H9 (cell line): ENCODE measurements around the gene SLC9A9. TPM values are rescaled to one million over a fixed set of nuclear protein-coding genes. Genes with fewer than 3 reads are reported as not detected.

Source experiments
- DNase-seq: peaks from one replicate; pipeline ENCODE4 v3.0.0-alpha.2; 2017
- H2AFZ ChIP-seq: one replicate; pipeline ENCODE4 v1.6.1; 2013; ENCODE audit warnings: mild to moderate bottlenecking, low read length, control low read depth, moderate library complexity
- H2AK5ac ChIP-seq: 2 replicates; pipeline ENCODE4 v1.6.1; 2013; ENCODE audit warnings: low read length, control low read depth, mixed read lengths; ENCODE audit not compliant: insufficient read length
- H2BK120ac ChIP-seq: one replicate; pipeline ENCODE4 v1.6.1; 2013; ENCODE audit warnings: low read depth, mild to moderate bottlenecking, low read length, control low read depth, inconsistent platforms; ENCODE audit not compliant: poor library complexity, severe bottlenecking
- H2BK12ac ChIP-seq: 2 replicates; pipeline ENCODE4 v1.6.1; 2013; ENCODE audit warnings: low read length, control low read depth, mixed read lengths, low read depth; ENCODE audit not compliant: insufficient read length
- H2BK15ac ChIP-seq: 2 replicates; pipeline ENCODE4 v1.6.1; 2013; ENCODE audit warnings: low read depth, low read length, control low read depth
- H2BK20ac ChIP-seq: one replicate; pipeline ENCODE4 v1.6.1; 2013; ENCODE audit warnings: low read depth, mild to moderate bottlenecking, low read length, control low read depth, inconsistent platforms; ENCODE audit not compliant: poor library complexity, severe bottlenecking
- H2BK5ac ChIP-seq: 2 replicates; pipeline ENCODE4 v1.6.1; 2013; ENCODE audit warnings: low read length, control low read depth, mixed read lengths; ENCODE audit not compliant: insufficient read length
- H3K14ac ChIP-seq: 2 replicates; pipeline ENCODE4 v1.6.1; 2013; ENCODE audit warnings: low read length, control low read depth; ENCODE audit not compliant: insufficient read depth
- H3K18ac ChIP-seq: 2 replicates; pipeline ENCODE4 v1.6.1; 2013; ENCODE audit warnings: low read depth, mild to moderate bottlenecking, mixed read lengths, low read length, control low read depth; ENCODE audit not compliant: insufficient read length
- H3K23ac ChIP-seq: 2 replicates; pipeline ENCODE4 v1.6.1; 2013; ENCODE audit warnings: low read length, control low read depth, mixed read lengths, low read depth; ENCODE audit not compliant: insufficient read length
- H3K23me2 ChIP-seq: 2 replicates; pipeline ENCODE4 v1.6.1; 2013; ENCODE audit warnings: low read depth, mild to moderate bottlenecking, mixed read lengths, low read length, control low read depth; ENCODE audit not compliant: insufficient read length, poor library complexity, severe bottlenecking
- H3K27ac ChIP-seq: 2 replicates; pipeline ENCODE4 v1.5.1; 2013; ENCODE audit warnings: low read length, control low read depth, mixed read lengths, low read depth; ENCODE audit not compliant: insufficient read length
- H3K27me3 ChIP-seq: 2 replicates; pipeline ENCODE4 v1.6.1; 2013; ENCODE audit warnings: low read length, control low read depth, inconsistent platforms; ENCODE audit not compliant: insufficient read depth
- H3K4ac ChIP-seq: 2 replicates; pipeline ENCODE4 v1.6.1; 2013; ENCODE audit warnings: low read depth, mild to moderate bottlenecking, control low read depth, inconsistent platforms, low read length, moderate library complexity
- H3K4me1 ChIP-seq: 2 replicates; pipeline ENCODE4 v1.6.1; 2013; ENCODE audit warnings: low read length, control low read depth, inconsistent platforms; ENCODE audit not compliant: insufficient read depth
- H3K4me2 ChIP-seq: 2 replicates; pipeline ENCODE4 v1.6.1; 2013; ENCODE audit warnings: low read length, control low read depth, mixed read lengths; ENCODE audit not compliant: insufficient read length, insufficient read depth
- H3K56ac ChIP-seq: 2 replicates; pipeline ENCODE4 v1.6.1; 2013; ENCODE audit warnings: low read depth, mild to moderate bottlenecking, mixed read lengths, low read length, control low read depth; ENCODE audit not compliant: insufficient read length
- H3K79me1 ChIP-seq: 2 replicates; pipeline ENCODE4 v1.6.1; 2013; ENCODE audit warnings: low read depth, mild to moderate bottlenecking, moderate library complexity, low read length, control low read depth, inconsistent platforms; ENCODE audit not compliant: insufficient read depth, poor library complexity, severe bottlenecking
- H3K79me2 ChIP-seq: 2 replicates; pipeline ENCODE4 v1.6.1; 2013; ENCODE audit warnings: low read length, control low read depth, inconsistent platforms; ENCODE audit not compliant: insufficient read depth
- H3K9ac ChIP-seq: 2 replicates; pipeline ENCODE4 v1.6.1; 2013; ENCODE audit warnings: low read length, control low read depth, mixed read lengths; ENCODE audit not compliant: insufficient read length; ENCODE audit errors: extremely low read depth
- H3K9me3 ChIP-seq: one replicate; pipeline ENCODE4 v1.6.1; 2013; ENCODE audit warnings: low read depth, low read length, inconsistent platforms; ENCODE audit not compliant: control insufficient read depth
- H3T11ph ChIP-seq: one replicate; pipeline ENCODE4 v1.6.1; 2013; ENCODE audit warnings: mild to moderate bottlenecking, low read length, control low read depth, inconsistent platforms
- H4K20me1 ChIP-seq: one replicate; pipeline ENCODE4 v1.6.1; 2013; ENCODE audit not compliant: control insufficient read depth, insufficient read length, insufficient read depth
- H4K5ac ChIP-seq: 2 replicates; pipeline ENCODE4 v1.6.1; 2013; ENCODE audit warnings: low read depth, mild to moderate bottlenecking, mixed read lengths, low read length, control low read depth; ENCODE audit not compliant: insufficient read length
- H4K8ac ChIP-seq: replicated peaks from 2 replicates; pipeline ENCODE4 v1.6.1; 2013; ENCODE audit warnings: low read length, control low read depth, mixed read lengths, low read depth; ENCODE audit not compliant: insufficient read length
- H4K91ac ChIP-seq: 2 replicates; pipeline ENCODE4 v1.6.1; 2013; ENCODE audit warnings: low read depth, mild to moderate bottlenecking, moderate library complexity, mixed read lengths, low read length, control low read depth; ENCODE audit not compliant: insufficient read length
- H3K27ac Mint-ChIP-seq, 3 experiments: 2 replicates in 2 of 3; 3 replicates in 1 of 3; pipeline ENCODE4 v1.8.0; 2020 to 2021; ENCODE audit warnings: mixed read lengths in 3 of 3, mild to moderate bottlenecking in 1 of 3, moderate library complexity in 1 of 3
- H3K27me3 Mint-ChIP-seq: 2 replicates; pipeline ENCODE4 v1.8.0; 2021; ENCODE audit warnings: low read depth, mild to moderate bottlenecking, moderate library complexity, mixed read lengths
- H3K36me3 Mint-ChIP-seq, 3 experiments: 2 replicates in 2 of 3; 3 replicates in 1 of 3; pipeline ENCODE4 v1.8.0; 2020 to 2021; ENCODE audit warnings: low read depth in 3 of 3, mixed read lengths in 3 of 3; ENCODE audit not compliant: insufficient read depth in 1 of 3
- H3K4me1 Mint-ChIP-seq, 2 experiments: 2 replicates each; pipeline ENCODE4 v1.8.0; 2020; ENCODE audit warnings: mixed read lengths in 2 of 2
- H3K4me3 Mint-ChIP-seq, 2 experiments: 2 replicates in 1 of 2; 3 replicates in 1 of 2; pipeline ENCODE4 v1.8.0; 2020 to 2021; ENCODE audit warnings: mild to moderate bottlenecking in 2 of 2, mixed read lengths in 2 of 2, moderate library complexity in 1 of 2
- H3K9me3 Mint-ChIP-seq, 2 experiments: 2 replicates in 1 of 2; 3 replicates in 1 of 2; pipeline ENCODE4 v1.8.0; 2020; ENCODE audit warnings: mild to moderate bottlenecking in 2 of 2, mixed read lengths in 2 of 2, moderate library complexity in 1 of 2
- CTCF ChIP-seq: fragments of 200-600 bp; sonication (generic); conservative IDR thresholded peaks from 3 replicates; pipeline ENCODE4 v1.8.0; 2021; ENCODE audit warnings: antibody characterized with exemption, mild to moderate bottlenecking
- WGBS: extraction: QIAGEN DNeasy Blood & Tissue Kit; methylation state at CpG from one replicate; pipeline ENCODE4 v1.1.7; 2013; ENCODE audit warnings: missing lambda C conversion rate, low lambda C conversion rate, mixed read lengths; ENCODE audit not compliant: insufficient read length; ENCODE audit errors: extremely low coverage; 5-methylcytosine and 5-hydroxymethylcytosine counted together
- total RNA-seq: library from RNA; stranded (reverse); gene quantifications from 2 replicates; pipeline ENCODE4 v1.2.1, GENCODE V29; 2021

The SLC9A9 gene
- total RNA-seq, 1 experiment from 2014 or later: 0.35 TPM

DNA sequence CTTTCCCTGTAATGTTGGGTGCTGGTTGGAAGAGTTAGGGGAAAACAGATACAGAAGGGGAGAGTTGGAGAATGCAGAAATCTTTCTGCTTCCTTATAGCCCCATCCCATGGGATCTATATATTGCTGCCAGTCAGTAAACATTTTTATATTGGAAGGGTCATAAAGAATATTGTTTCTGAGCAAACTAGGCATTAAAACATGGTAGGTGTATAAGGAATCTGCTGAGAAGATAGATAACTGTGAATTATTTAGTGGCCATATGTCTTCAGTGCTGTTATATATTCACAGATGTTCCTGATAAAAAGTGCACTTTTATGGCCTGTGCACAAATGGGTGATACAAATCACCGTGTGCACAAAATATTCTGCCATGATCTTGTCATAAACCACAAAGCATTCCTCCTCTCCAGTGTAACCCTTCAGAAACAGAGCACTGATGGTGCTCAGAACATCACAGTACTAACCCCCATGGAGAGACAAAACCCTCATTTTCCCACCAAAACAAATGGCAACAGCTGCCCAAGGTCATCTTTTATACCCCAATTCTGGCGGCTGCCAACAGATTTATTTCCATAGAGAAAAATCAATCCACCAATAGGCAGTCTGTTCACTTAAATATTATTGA is 269.3 kb downstream of the SLC9A9 start:
- H3K9me3 Mint-ChIP-seq: no peaks in the 10 kb centered on the region
- Histone ChIP-seq H3K23me2 (no peaks in the 10 kb centered on the region), H4K20me1 (no peaks in the 10 kb centered on the region), H3K14ac (no peak overlapping the region), H3K27ac (no peak overlapping the region), H3K79me2 (no peaks in the 10 kb centered on the region), H3K23ac (no peak overlapping the region), H3K4me1 (0 out of 2 replicates have a peak, but pooled peaks cover 4% of the 10 kb centered on the region), H3K27me3 (no peaks in the 10 kb centered on the region), H3K4ac (no peak overlapping the region), H2BK120ac (no peak overlapping the region), H2AFZ (no peak overlapping the region), H2BK5ac (no peak overlapping the region), H3K4me2 (no peak overlapping the region), H4K91ac (no peak overlapping the region), H3K18ac (no peak overlapping the region), H3K9me3 (no peaks in the 10 kb centered on the region), H4K8ac (no peak overlapping the region), H2BK20ac (no peak overlapping the region), H3K56ac (no peak overlapping the region), H2BK12ac (no peak overlapping the region), H2BK15ac (no peak overlapping the region), H3T11ph (no peak overlapping the region), H4K5ac (no peak overlapping the region), H2AK5ac (no peak overlapping the region), H3K9ac (no peak overlapping the region), H3K79me1 (no peaks in the 10 kb centered on the region)
- no peak overlapping the region for H3K4me3 Mint-ChIP-seq
- H3K4me1 Mint-ChIP-seq: peaks cover 6 to 9% of the 10 kb centered on the region in 2 experiments; a peak in 3 of 4 replicates
- TF ChIP-seq CTCF: no peak
- DNase-seq: no peak
- no CpG with 5 or more reads among the region's 2 CpGs for WGBS
- no peak overlapping the region for H3K27ac Mint-ChIP-seq
- no peaks in the 10 kb centered on the region for H3K36me3 Mint-ChIP-seq
- H3K27me3 Mint-ChIP-seq: peaks cover 4% of the 10 kb centered on the region; the same call in 1 of the 2 replicates
